GM12873 (cell line): ENCODE results near the gene PSPN.

Source experiments
- TF ChIP-seq, protein P1 (sequence below): IDR thresholded peaks from 2 replicates; pipeline ENCODE4 v1.5.1; 2012; ENCODE audit warnings: low read depth, mild to moderate bottlenecking, moderate library complexity, low read length, control low read depth; ENCODE audit not compliant: insufficient read depth; ENCODE audit errors: missing control alignments

The PSPN gene

DNA sequence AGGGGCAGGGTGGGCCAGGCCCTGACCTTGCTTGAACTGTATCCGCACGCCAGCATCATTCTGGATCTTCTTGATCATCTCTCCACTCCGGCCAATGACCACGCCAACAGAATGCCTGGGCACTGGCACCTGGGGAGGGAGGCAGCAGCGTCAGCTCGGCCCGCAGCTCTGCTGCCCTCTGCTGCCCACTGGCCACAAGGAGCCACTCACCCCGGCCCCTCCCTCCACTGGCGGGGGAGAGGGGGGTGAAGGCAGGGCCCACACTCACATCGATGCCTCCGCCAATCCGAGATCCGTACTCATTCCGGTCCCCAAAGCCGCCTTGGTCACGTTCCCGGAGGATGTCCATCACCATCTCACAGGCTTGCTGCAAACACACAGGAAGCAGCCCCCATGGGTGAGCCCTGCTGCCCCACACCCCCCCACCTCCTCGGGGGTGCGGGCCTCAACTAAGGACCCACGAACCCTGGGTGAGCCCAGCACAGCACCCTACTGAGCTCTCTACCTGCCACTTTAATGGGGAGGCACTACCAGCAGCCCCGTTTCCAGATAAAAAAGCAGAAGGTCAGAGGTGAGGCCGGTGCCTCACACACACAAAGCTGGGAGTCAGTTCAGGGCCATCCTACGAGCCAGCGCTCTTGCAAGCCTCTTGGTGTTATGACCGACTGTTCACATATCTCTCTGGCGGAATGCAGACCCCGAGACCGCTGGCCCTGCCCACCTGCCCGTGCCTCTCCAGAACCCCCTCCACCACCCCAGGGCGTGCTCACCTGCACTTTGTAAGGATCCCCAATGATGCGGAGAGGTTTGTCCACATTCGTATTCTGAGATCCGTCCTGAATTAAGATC is 42.2 kb upstream of the PSPN start:
- TF ChIP-seq, protein P1, sequence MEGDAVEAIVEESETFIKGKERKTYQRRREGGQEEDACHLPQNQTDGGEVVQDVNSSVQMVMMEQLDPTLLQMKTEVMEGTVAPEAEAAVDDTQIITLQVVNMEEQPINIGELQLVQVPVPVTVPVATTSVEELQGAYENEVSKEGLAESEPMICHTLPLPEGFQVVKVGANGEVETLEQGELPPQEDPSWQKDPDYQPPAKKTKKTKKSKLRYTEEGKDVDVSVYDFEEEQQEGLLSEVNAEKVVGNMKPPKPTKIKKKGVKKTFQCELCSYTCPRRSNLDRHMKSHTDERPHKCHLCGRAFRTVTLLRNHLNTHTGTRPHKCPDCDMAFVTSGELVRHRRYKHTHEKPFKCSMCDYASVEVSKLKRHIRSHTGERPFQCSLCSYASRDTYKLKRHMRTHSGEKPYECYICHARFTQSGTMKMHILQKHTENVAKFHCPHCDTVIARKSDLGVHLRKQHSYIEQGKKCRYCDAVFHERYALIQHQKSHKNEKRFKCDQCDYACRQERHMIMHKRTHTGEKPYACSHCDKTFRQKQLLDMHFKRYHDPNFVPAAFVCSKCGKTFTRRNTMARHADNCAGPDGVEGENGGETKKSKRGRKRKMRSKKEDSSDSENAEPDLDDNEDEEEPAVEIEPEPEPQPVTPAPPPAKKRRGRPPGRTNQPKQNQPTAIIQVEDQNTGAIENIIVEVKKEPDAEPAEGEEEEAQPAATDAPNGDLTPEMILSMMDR = no peak

DNA sequence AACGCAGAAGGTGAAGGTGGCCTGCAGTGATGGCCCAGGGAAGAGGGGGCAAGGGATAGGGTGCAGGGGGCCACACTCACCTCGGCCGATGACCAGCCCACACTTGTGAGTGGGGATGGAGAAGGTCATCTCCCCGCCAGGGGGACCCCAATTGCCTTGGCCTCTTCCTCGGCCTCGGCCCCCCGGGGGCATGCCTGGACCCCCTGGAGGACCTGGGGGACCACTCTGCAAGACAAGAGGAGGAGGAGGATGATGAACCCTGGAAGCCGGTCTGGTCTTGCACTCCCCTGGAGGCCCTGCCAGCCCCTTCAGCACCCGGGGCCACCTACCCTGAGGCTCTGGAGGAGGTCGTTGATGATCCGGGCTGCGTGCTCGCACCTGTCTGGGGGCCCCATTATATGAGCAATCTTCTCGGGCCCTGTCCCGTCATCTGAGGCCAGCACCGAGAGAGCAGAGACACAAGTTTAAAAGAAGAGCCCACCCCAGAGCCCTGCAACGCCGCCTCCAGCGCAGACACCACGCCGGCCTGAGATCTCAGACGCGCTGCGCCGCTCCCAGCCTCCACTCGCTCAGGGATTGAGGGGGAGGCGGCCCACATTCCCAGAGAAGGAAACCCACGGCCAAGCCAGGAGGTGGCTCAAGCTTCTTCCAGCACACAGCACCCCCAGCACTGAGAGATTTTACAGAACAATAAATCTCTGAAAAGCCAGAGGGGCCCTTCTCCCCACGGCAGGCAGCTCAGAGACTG is 41.1 kb upstream of the PSPN start:
- TF ChIP-seq, protein P1 = no peak

- TF ChIP-seq, protein P1 = no peak
Observed at GRCh38 chr19:6415591-6416190, 40.0 kb upstream of the PSPN start.

GRCh38 chr19:6414793-6415590 is 39.3 kb upstream of the PSPN start:
- TF ChIP-seq, protein P1 = no peak

- TF ChIP-seq, protein P1 = no peak
Observed at GRCh38 chr19:6413721-6414643, 38.2 kb upstream of the PSPN start.

- TF ChIP-seq, protein P1 = no peak
Observed at GRCh38 chr19:6413291-6413690, 37.6 kb upstream of the PSPN start.
